Neural progenitor cell (in vitro differentiated cells): ENCODE data around the gene RGMA. TPM values are rescaled to one million over a fixed set of nuclear protein-coding genes. Genes with fewer than 3 reads are reported as not detected.

ENCODE experiments used
- DNase-seq: peaks from one replicate; pipeline ENCODE4 v3.0.0-alpha.2; 2016; ENCODE audit warnings: low spot score
- H2AFZ ChIP-seq: fragments of 200-600 bp; sonication (generic); replicated peaks from 2 replicates; pipeline ENCODE4 v1.6.1; 2016; ENCODE audit warnings: antibody characterized with exemption
- H3F3A ChIP-seq: fragments of 200-600 bp; sonication (generic); 2 replicates; pipeline ENCODE4 v1.6.1; 2016; ENCODE audit warnings: antibody characterized with exemption, low read depth
- H3K27ac ChIP-seq: fragments of 200-600 bp; sonication (generic); 2 replicates; pipeline ENCODE4 v1.5.1; 2016; ENCODE audit warnings: mild to moderate bottlenecking
- H3K27me3 ChIP-seq: fragments of 200-600 bp; sonication (generic); 2 replicates; pipeline ENCODE4 v1.6.1; 2016; ENCODE audit warnings: mild to moderate bottlenecking, moderate library complexity
- H3K36me3 ChIP-seq: fragments of 200-600 bp; sonication (generic); 2 replicates; pipeline ENCODE4 v1.5.1; 2016
- H3K4me1 ChIP-seq: fragments of 200-600 bp; sonication (generic); 2 replicates; pipeline ENCODE4 v1.6.1; 2016; ENCODE audit warnings: mixed run types
- H3K4me2 ChIP-seq: fragments of 200-600 bp; sonication (generic); 2 replicates; pipeline ENCODE4 v1.6.1; 2016
- H3K4me3 ChIP-seq: fragments of 200-600 bp; sonication (generic); 2 replicates; pipeline ENCODE4 v1.5.1; 2016
- H3K79me2 ChIP-seq: fragments of 200-600 bp; sonication (generic); 2 replicates; pipeline ENCODE4 v1.6.1; 2016; ENCODE audit warnings: low read depth
- H3K9ac ChIP-seq: fragments of 200-600 bp; sonication (generic); 2 replicates; pipeline ENCODE4 v1.6.1; 2016
- H3K9me3 ChIP-seq: fragments of 200-600 bp; sonication (generic); 2 replicates; pipeline ENCODE4 v1.5.1; 2016; ENCODE audit warnings: low read depth
- H4K20me1 ChIP-seq: fragments of 200-600 bp; sonication (generic); 2 replicates; pipeline ENCODE4 v1.6.1; 2016; ENCODE audit warnings: low read depth
- H3K27ac Mint-ChIP-seq: 3 replicates; pipeline ENCODE4 v1.8.0; 2021; ENCODE audit warnings: mixed read lengths
- H3K27me3 Mint-ChIP-seq: 2 replicates; pipeline ENCODE4 v1.8.0; 2022; ENCODE audit warnings: low read depth, mild to moderate bottlenecking, inconsistent platforms, moderate library complexity, mixed read lengths; ENCODE audit not compliant: insufficient read depth
- H3K36me3 Mint-ChIP-seq: 3 replicates; pipeline ENCODE4 v1.8.0; 2021; ENCODE audit warnings: mixed read lengths
- H3K4me1 Mint-ChIP-seq: 3 replicates; pipeline ENCODE4 v1.8.0; 2021; ENCODE audit warnings: mixed read lengths
- H3K4me3 Mint-ChIP-seq: 3 replicates; pipeline ENCODE4 v1.8.0; 2021; ENCODE audit warnings: mild to moderate bottlenecking, moderate library complexity, mixed read lengths
- H3K9me3 Mint-ChIP-seq: 3 replicates; pipeline ENCODE4 v1.8.0; 2020; ENCODE audit warnings: mixed read lengths
- EZH2 ChIP-seq: fragments of 200-600 bp; sonication (generic); IDR thresholded peaks from 2 replicates; pipeline ENCODE4 v1.6.1; 2017; ENCODE audit warnings: antibody characterized with exemption, mild to moderate bottlenecking, moderate library complexity
- EZH2phosphoT487 ChIP-seq: fragments of 200-600 bp; sonication (generic); IDR thresholded peaks from 2 replicates; pipeline ENCODE4 v1.6.1; 2017; ENCODE audit warnings: antibody characterized with exemption
- total RNA-seq: library from RNA; depleted of rRNA; stranded (reverse); fragments of >200 nt; gene quantifications from 2 replicates; pipeline ENCODE4 v1.2.3, GENCODE V29; 2015; ENCODE audit warnings: low replicate concordance
- TF ChIP-seq, protein P1 (sequence below): fragments of 200-600 bp; sonication (generic); IDR thresholded peaks from 2 replicates; pipeline ENCODE4 v1.5.1; 2017; ENCODE audit warnings: antibody characterized with exemption, mild to moderate bottlenecking

The RGMA gene
- total RNA-seq, 1 donor from 2014 or later, result 41.4 TPM

GRCh38 chr15:93036951-93037819 lies 51.8 kb downstream of the RGMA start:
- Histone ChIP-seq H2AFZ (no peak overlapping the region), H3K4me1 (peaks cover 4% of the 10 kb centered on the region), H3K4me3 (no peak overlapping the region), H3K36me3 (no peaks in the 10 kb centered on the region), H3F3A (peaks cover 31% of the 10 kb centered on the region), H3K27me3 (no peaks in the 10 kb centered on the region), H3K4me2 (no peak overlapping the region), H3K79me2 (no peaks in the 10 kb centered on the region), H4K20me1 (peaks cover 13% of the 10 kb centered on the region), H3K27ac (no peak overlapping the region), H3K9ac (no peak overlapping the region), H3K9me3 (no peaks in the 10 kb centered on the region)
- Mint-ChIP-seq H3K4me1 (peaks cover 32% of the 10 kb centered on the region), H3K4me3 (no peak overlapping the region), H3K27me3 (peaks cover 8% of the 10 kb centered on the region), H3K27ac (peak overlapping the region; percentile 76), H3K9me3 (no peaks in the 10 kb centered on the region), H3K36me3 (peaks cover 10% of the 10 kb centered on the region)
- TF ChIP-seq, protein P1, sequence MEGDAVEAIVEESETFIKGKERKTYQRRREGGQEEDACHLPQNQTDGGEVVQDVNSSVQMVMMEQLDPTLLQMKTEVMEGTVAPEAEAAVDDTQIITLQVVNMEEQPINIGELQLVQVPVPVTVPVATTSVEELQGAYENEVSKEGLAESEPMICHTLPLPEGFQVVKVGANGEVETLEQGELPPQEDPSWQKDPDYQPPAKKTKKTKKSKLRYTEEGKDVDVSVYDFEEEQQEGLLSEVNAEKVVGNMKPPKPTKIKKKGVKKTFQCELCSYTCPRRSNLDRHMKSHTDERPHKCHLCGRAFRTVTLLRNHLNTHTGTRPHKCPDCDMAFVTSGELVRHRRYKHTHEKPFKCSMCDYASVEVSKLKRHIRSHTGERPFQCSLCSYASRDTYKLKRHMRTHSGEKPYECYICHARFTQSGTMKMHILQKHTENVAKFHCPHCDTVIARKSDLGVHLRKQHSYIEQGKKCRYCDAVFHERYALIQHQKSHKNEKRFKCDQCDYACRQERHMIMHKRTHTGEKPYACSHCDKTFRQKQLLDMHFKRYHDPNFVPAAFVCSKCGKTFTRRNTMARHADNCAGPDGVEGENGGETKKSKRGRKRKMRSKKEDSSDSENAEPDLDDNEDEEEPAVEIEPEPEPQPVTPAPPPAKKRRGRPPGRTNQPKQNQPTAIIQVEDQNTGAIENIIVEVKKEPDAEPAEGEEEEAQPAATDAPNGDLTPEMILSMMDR, result peak; percentile 21
- TF ChIP-seq EZH2phosphoT487, result no peak
- TF ChIP-seq EZH2, result no peak
- DNase-seq, result peak; percentile 46

DNA sequence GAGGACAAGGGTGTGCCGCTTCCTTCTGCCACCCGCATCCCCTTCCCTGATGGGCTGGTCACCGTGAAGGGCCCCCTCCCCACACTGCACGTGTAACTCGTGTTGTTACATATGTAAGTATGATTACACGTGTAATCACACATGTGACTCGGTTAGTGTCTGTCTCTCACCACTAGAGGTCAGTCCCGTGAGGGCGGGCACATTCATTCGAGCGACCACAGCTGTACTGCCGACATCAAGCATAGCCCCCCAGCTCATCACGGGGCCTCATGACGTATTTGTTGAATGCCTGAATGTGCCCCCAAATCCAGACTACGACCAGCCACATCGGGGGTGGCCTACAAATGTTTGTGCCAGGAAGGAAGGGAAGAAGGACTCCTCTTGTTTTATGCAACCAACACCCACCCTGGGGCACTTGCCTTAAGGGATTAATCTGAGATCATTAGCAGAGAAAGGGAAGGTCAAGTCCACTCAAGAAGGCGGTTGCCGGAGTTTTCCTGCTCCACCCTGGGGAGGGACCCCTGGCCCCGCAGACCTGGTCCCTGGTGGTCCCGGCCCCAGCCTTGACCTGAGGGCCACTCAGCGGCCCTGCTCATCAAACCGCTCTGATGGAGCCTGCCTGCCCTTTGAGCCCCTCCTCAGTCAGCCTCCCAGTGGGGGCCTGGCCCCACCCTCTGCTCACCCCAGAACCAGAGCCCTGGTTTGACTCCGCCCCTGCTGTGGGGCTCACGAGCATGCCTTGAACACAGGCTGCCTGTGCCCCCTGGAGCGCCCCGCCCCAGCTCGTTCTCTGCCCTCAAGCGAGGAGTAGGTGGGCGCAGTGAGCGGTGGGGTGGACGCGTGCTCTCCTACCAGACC lies 52.8 kb downstream of the RGMA start:
- Histone ChIP-seq H3K79me2 (no peaks in the 10 kb centered on the region), H3K36me3 (no peaks in the 10 kb centered on the region), H2AFZ (no peak overlapping the region), H3K4me1 (peaks cover 4% of the 10 kb centered on the region), H4K20me1 (peaks cover 3% of the 10 kb centered on the region), H3K9ac (no peak overlapping the region), H3K9me3 (no peaks in the 10 kb centered on the region), H3F3A (peaks cover 21% of the 10 kb centered on the region), H3K4me3 (no peak overlapping the region), H3K27me3 (no peaks in the 10 kb centered on the region), H3K27ac (no peak overlapping the region), H3K4me2 (no peak overlapping the region)
- TF ChIP-seq, protein P1, result peak; percentile 70
- TF ChIP-seq EZH2phosphoT487, result no peak
- no peak for TF ChIP-seq EZH2
- H3K4me3 Mint-ChIP-seq, result no peak overlapping the region
- peaks cover 8% of the 10 kb centered on the region for H3K27me3 Mint-ChIP-seq
- peak overlapping the region; percentile 99 for H3K27ac Mint-ChIP-seq
- H3K4me1 Mint-ChIP-seq, result peaks cover 32% of the 10 kb centered on the region
- no peaks in the 10 kb centered on the region for H3K9me3 Mint-ChIP-seq
- peaks cover 10% of the 10 kb centered on the region for H3K36me3 Mint-ChIP-seq
- DNase-seq, result peak; percentile 50

GRCh38 chr15:93035092-93035915 lies 53.7 kb downstream of the RGMA start:
- H3K4me2 ChIP-seq, result no peak overlapping the region
- no peak for DNase-seq
- H3F3A ChIP-seq, result peaks cover 15% of the 10 kb centered on the region
- H3K9ac ChIP-seq, result no peak overlapping the region
- no peaks in the 10 kb centered on the region for H3K27me3 ChIP-seq
- H3K9me3 ChIP-seq, result no peaks in the 10 kb centered on the region
- peaks cover 4% of the 10 kb centered on the region for H3K4me1 ChIP-seq
- no peak for TF ChIP-seq EZH2phosphoT487
- TF ChIP-seq EZH2, result no peak
- TF ChIP-seq, protein P1, result no peak
- H3K4me3 Mint-ChIP-seq, result no peak overlapping the region
- H3K27ac ChIP-seq, result no peak overlapping the region
- H3K4me1 Mint-ChIP-seq, result peaks cover 29% of the 10 kb centered on the region
- no peak overlapping the region for H2AFZ ChIP-seq
- H3K27ac Mint-ChIP-seq, result no peak overlapping the region
- H3K27me3 Mint-ChIP-seq, result peaks cover 6% of the 10 kb centered on the region
- H3K79me2 ChIP-seq, result no peaks in the 10 kb centered on the region
- no peaks in the 10 kb centered on the region for H4K20me1 ChIP-seq
- H3K36me3 ChIP-seq, result no peaks in the 10 kb centered on the region
- no peak overlapping the region for H3K4me3 ChIP-seq
- H3K9me3 Mint-ChIP-seq, result no peaks in the 10 kb centered on the region
- peaks cover 7% of the 10 kb centered on the region for H3K36me3 Mint-ChIP-seq
